Measurements from ENCODE around the gene YLPM1.

DNA sequence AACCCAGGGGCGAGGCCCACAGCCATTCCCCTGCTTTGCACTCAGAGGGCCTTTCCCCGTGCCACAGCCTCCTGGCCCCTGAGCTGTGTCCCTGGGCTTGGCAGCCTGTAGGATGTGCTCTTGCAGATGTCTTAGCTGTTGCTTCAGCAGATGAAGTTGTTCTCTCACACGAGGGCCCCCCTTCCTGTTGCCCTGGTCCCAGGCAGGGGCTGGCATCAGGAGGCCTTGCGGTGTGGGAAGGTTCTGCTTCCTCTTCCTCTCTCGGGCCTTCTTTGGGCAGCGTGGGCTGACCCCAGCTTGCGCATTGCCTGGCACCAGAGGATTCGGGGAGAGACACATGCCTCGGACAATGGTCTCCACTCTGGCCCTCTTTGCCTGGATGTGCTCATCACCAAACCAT, 100.2 kb downstream of the YLPM1 start:
- TF ChIP-seq POLR2A (IDR thresholded peaks at IDR 0.05; ENCODE audit: low read depth, low read length) (no peak), GATA2 (IDR thresholded peaks at IDR 0.05; ENCODE audit: insufficient read depth, insufficient read length, low read depth, low read length) (no peak)
- TF ChIP-seq, protein P1, sequence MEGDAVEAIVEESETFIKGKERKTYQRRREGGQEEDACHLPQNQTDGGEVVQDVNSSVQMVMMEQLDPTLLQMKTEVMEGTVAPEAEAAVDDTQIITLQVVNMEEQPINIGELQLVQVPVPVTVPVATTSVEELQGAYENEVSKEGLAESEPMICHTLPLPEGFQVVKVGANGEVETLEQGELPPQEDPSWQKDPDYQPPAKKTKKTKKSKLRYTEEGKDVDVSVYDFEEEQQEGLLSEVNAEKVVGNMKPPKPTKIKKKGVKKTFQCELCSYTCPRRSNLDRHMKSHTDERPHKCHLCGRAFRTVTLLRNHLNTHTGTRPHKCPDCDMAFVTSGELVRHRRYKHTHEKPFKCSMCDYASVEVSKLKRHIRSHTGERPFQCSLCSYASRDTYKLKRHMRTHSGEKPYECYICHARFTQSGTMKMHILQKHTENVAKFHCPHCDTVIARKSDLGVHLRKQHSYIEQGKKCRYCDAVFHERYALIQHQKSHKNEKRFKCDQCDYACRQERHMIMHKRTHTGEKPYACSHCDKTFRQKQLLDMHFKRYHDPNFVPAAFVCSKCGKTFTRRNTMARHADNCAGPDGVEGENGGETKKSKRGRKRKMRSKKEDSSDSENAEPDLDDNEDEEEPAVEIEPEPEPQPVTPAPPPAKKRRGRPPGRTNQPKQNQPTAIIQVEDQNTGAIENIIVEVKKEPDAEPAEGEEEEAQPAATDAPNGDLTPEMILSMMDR (IDR thresholded peaks at IDR 0.05; ENCODE audit: extremely low read depth in 1 of 2, insufficient read depth in 1 of 2, low read depth in 1 of 2, low read length in 2 of 2): no peak
